GM12873 (cell line): ENCODE measurements around the gene PPP1R8.

Source experiments
- CTCF ChIP-seq: IDR thresholded peaks from 2 replicates; pipeline ENCODE4 v1.5.1; 2012; ENCODE audit warnings: low read depth, mild to moderate bottlenecking, moderate library complexity, low read length, control low read depth; ENCODE audit not compliant: insufficient read depth; ENCODE audit errors: missing control alignments

Gene PPP1R8

GRCh38 chr1:27886353-27886679 is 55.7 kb downstream of the PPP1R8 start:
- no peak for TF ChIP-seq CTCF

- no peak for TF ChIP-seq CTCF
Observed at GRCh38 chr1:27886744-27887143, 56.2 kb downstream of the PPP1R8 start.

GRCh38 chr1:27887215-27888021 is 56.8 kb downstream of the PPP1R8 start:
- TF ChIP-seq CTCF = no peak

DNA sequence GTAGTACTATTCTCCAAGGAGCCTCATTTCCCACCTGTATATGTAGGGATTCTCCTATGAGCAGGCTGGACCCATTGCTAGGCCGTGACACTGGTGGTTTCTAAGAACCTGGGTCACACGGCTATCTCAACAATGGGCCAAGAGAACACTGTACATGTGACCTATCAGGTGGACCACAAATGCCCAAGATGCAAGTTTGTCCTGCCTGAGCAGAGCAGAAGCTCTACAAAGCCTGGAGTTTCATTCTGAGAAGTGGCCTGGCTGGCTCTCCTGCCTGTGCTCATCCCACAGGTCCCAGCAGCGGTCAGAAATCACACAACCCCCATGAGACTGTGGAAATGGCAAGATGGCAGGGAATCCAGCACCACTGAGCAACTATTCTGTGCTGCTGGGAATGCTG is 58.9 kb downstream of the PPP1R8 start:
- TF ChIP-seq CTCF = no peak

DNA sequence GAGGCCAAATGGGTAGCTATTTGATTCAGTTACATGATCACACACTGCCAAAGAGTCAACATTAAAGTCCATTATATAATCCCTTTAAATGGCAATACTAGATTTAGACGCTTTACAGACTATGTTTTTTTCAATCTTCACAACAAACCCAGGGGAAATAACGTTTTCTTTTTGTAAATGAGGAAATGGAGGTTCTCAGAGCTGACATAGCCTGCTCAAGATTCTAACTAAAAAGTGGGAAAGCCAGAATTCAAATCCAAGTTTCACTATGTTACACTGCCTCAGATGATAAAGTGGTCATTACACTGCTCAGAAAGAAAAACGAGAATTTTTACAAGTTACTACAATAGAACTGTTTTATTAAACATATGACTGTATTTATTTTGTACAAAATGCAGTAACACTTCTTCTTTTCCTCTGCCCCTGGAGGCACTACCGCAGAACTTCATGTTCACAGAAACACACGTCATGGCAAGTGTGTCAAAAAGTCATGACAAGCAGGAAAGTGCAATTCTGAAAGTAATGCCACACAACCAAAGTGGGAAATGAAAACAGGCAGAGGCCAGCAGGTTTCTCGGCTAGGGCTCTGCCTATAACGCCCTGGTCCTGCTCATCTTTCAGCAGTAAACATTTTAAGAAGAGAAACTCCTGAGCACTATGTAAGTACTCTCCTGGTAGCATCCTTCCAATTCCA is 60.8 kb downstream of the PPP1R8 start:
- TF ChIP-seq CTCF = peak; percentile 51

DNA sequence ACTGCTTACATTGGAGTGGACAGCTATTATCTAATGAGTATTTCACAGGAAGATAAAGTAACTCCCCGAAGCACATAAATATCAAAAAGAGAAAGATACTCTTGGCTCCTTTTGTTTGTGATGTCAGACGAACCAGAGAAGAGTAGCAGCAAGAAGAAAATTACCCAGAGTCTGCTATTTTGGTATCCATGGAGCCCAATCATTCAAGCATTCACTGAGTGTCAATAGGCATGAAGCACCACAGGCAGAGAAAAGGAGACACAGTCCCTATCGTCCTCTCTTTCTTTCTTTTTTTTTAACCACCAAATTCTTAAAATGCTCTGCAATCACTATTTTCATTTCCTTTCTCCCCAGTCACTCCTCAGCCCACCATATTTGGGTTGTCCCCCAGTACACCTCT is 63.9 kb downstream of the PPP1R8 start:
- no peak for TF ChIP-seq CTCF
